CD14-positive monocyte (primary cell): ENCODE data around the gene ARHGAP18. TPM values are rescaled to one million over a fixed set of nuclear protein-coding genes. Genes with fewer than 3 reads are reported as not detected.
A peak's percentile ranks its signal among the peaks of the same experiment; 100 is the strongest.

Source experiments
- DNase-seq, 3 donors: peaks; one replicate each; pipeline ENCODE4 v3.0.0-alpha.2; 2011 to 2022
- H2AFZ ChIP-seq: 2 replicates; pipeline ENCODE4 v1.6.0; 2012; ENCODE audit warnings: mild to moderate bottlenecking, low read depth, low read length, inconsistent platforms; ENCODE audit not compliant: insufficient read depth, poor library complexity, severe bottlenecking
- H3K27ac ChIP-seq, 2 donors: 1 replicate in 1 of 2; 2 replicates in 1 of 2; pipeline ENCODE4 v1.5.1; 2012 to 2013; ENCODE audit warnings: low read length in 2 of 2, control low read depth in 1 of 2, inconsistent platforms in 1 of 2, low read depth in 1 of 2, mild to moderate bottlenecking in 1 of 2
- H3K27me3 ChIP-seq, 2 donors: one replicate each; pipeline versions ENCODE4 v1.6.0 to v1.6.1; 2011 to 2013; ENCODE audit warnings: low read length in 2 of 2; ENCODE audit not compliant: control insufficient read depth in 2 of 2, insufficient read depth in 2 of 2
- H3K36me3 ChIP-seq, 2 donors: replicated peaks in 1 of 2; 1 replicate in 1 of 2; 2 replicates in 1 of 2; pipeline versions ENCODE4 v1.5.1 to v1.6.1; 2012 to 2013; ENCODE audit warnings: low read length in 2 of 2, control low read depth in 1 of 2, inconsistent platforms in 1 of 2, mild to moderate bottlenecking in 1 of 2; ENCODE audit not compliant: insufficient read depth in 2 of 2, control insufficient read depth in 1 of 2
- H3K4me1 ChIP-seq, 2 donors: 1 replicate in 1 of 2; 2 replicates in 1 of 2; pipeline versions ENCODE4 v1.5.1 to v1.6.1; 2012 to 2013; ENCODE audit warnings: low read length in 2 of 2, control low read depth in 1 of 2, inconsistent platforms in 1 of 2, mild to moderate bottlenecking in 1 of 2, moderate library complexity in 1 of 2; ENCODE audit not compliant: insufficient read depth in 2 of 2, control insufficient read depth in 1 of 2
- H3K4me2 ChIP-seq: replicated peaks from 2 replicates; pipeline ENCODE3; 2012; ENCODE audit warnings: low read length, moderate library complexity, mild to moderate bottlenecking; ENCODE audit not compliant: poor library complexity, severe bottlenecking; ENCODE audit errors: extremely low read depth
- H3K4me3 ChIP-seq, 3 experiments: fragments of 200-600 bp in 1 of 3; sonication (generic) in 1 of 3; replicated peaks in 1 of 3; 1 replicate in 2 of 3; 2 replicates in 1 of 3; pipeline ENCODE4 v1.5.1; 2011 to 2013; ENCODE audit warnings: low read length in 3 of 3, mild to moderate bottlenecking in 3 of 3, control low read depth in 2 of 3, low read depth in 2 of 3, inconsistent platforms in 1 of 3, moderate library complexity in 1 of 3
- H3K79me2 ChIP-seq: 2 replicates; pipeline ENCODE4 v1.6.0; 2012; ENCODE audit warnings: mild to moderate bottlenecking, control low read depth, inconsistent platforms, low read length, moderate library complexity; ENCODE audit not compliant: insufficient read depth
- H3K9ac ChIP-seq: 2 replicates; pipeline ENCODE4 v1.6.0; 2017; ENCODE audit warnings: low read length, mild to moderate bottlenecking; ENCODE audit not compliant: insufficient read depth, poor library complexity, severe bottlenecking
- H3K9me3 ChIP-seq, 2 donors: replicated peaks in 1 of 2; 1 replicate in 1 of 2; 2 replicates in 1 of 2; pipeline versions ENCODE4 v1.5.1 to v1.6.1; 2012 to 2013; ENCODE audit warnings: low read length in 2 of 2, control low read depth in 1 of 2; ENCODE audit not compliant: control insufficient read depth in 1 of 2, insufficient read depth in 1 of 2
- H4K20me1 ChIP-seq: 2 replicates; pipeline ENCODE4 v1.6.0; 2012; ENCODE audit warnings: mild to moderate bottlenecking, low read length, control low read depth, moderate library complexity; ENCODE audit not compliant: insufficient read depth
- H3K27ac Mint-ChIP-seq, 7 donors: one replicate each; pipeline ENCODE4 v1.8.0; 2020; ENCODE audit warnings: mild to moderate bottlenecking in 7 of 7, mixed read lengths in 7 of 7, moderate library complexity in 6 of 7, inconsistent platforms in 2 of 7
- H3K27me3 Mint-ChIP-seq, 3 donors: one replicate each; pipeline ENCODE4 v1.8.0; 2021 to 2022; ENCODE audit warnings: low read depth in 3 of 3, mild to moderate bottlenecking in 3 of 3, mixed read lengths in 3 of 3, moderate library complexity in 3 of 3, inconsistent platforms in 1 of 3
- H3K36me3 Mint-ChIP-seq, 2 donors: one replicate each; pipeline ENCODE4 v1.8.0; 2020; ENCODE audit warnings: mixed read lengths in 2 of 2, inconsistent platforms in 1 of 2, mild to moderate bottlenecking in 1 of 2
- H3K4me1 Mint-ChIP-seq: one replicate; pipeline ENCODE4 v1.8.0; 2020; ENCODE audit warnings: mild to moderate bottlenecking, mixed read lengths
- H3K4me3 Mint-ChIP-seq, 2 donors: one replicate each; pipeline ENCODE4 v1.8.0; 2020; ENCODE audit warnings: mild to moderate bottlenecking in 2 of 2, mixed read lengths in 2 of 2, moderate library complexity in 1 of 2
- H3K9me3 Mint-ChIP-seq, 7 donors: one replicate each; pipeline ENCODE4 v1.8.0; 2020 to 2022; ENCODE audit warnings: mixed read lengths in 7 of 7, mild to moderate bottlenecking in 6 of 7, moderate library complexity in 6 of 7, inconsistent platforms in 2 of 7
- whole genome bisulfite sequencing: methylation state at CpG from one replicate; pipeline ENCODE4 v1.1.5; 2013; ENCODE audit warnings: missing lambda C conversion rate; ENCODE audit not compliant: insufficient coverage; 5-methylcytosine and 5-hydroxymethylcytosine counted together
- intact Hi-C, 2 donors: fragments of 100-400 bp; cut with micrococcal nuclease; formaldehyde crosslinking; loops; one replicate each; pipeline versions ENCODE4 v1.15.0 to v1.15.1; 2023
- polyA plus RNA-seq, 3 donors: library from polyadenylated mRNA; depleted of rRNA in 1 of 3; unstranded in 2 of 3; stranded (reverse) in 1 of 3; fragments of 300-500 nt in 2 of 3; fragments of >200 nt in 1 of 3; fragmentation: Illumina TruSeq in 2 of 3; gene quantifications; 1 replicate in 2 of 3; 2 replicates in 1 of 3; pipeline ENCODE4 v1.2.3, GENCODE V29; 2012 to 2021
- TF ChIP-seq, protein P1 (sequence below): fragments of 200-600 bp; IDR thresholded peaks from one replicate; pipeline ENCODE4 v1.8.0; 2022; ENCODE audit warnings: antibody characterized with exemption, mild to moderate bottlenecking

ARHGAP18 gene
- polyA plus RNA-seq, 3 donors: 3.7 to 5.6 (median 3.8) TPM

DNA sequence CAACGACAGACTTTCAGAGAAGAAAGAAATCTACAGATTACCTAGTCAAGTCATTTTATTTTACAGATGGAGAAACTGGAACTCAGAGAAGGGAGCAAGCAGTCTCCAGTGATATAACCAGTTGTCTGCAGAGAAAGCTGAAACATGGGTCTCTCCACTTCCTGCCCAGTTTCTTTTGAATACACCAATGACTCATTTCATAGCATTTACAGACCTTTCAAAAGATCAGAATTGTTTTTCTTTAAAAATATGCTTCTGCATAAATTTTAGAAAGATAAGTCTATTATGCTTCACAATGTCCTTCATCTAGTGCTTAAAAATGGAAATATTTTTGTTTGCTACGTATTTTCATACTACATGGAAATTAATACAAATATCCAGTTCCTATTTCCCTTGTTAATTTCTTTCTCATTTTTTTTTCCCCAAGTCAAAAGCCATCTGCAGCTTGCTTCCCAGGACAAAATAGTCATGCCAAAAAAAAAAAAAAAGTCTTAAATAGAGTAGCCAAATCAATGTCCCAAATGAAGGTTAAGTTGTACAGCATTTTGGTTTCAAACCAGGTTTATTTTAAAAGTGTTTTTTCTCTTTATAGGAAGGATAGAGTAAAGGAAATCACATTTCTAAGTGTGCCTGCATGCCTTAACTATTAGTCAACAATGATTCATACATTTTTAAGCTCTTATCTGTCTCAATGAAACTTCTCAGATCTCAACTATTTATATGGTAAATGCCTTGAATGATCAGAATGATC is 36.9 kb downstream of the ARHGAP18 start:
- H3K9me3 ChIP-seq: no peaks in the 10 kb centered on the region
- peaks cover 28 to 33% of the 10 kb centered on the region in 2 donors for H3K4me1 ChIP-seq
- H3K27me3 Mint-ChIP-seq: peaks cover 0 to 2% (median 1%) of the 10 kb centered on the region in 3 donors
- no peaks in the 10 kb centered on the region for H4K20me1 ChIP-seq
- H3K9me3 Mint-ChIP-seq: peaks cover 0 to 3% (median 0%) of the 10 kb centered on the region in 7 donors
- H3K79me2 ChIP-seq: peaks cover 32% of the 10 kb centered on the region
- no CpG with 5 or more reads among the region's 2 CpGs for WGBS
- no peak overlapping the region for H3K9ac ChIP-seq
- H3K36me3 ChIP-seq: no peaks in the 10 kb centered on the region
- H3K4me3 ChIP-seq: peak overlapping the region in 1 of 3 experiments; percentile 49
- peak overlapping the region; percentile 92 to 99 (median 96) for H3K27ac Mint-ChIP-seq
- peaks cover 30% of the 10 kb centered on the region for H3K4me1 Mint-ChIP-seq
- H3K27ac ChIP-seq: peak overlapping the region in 1 of 2 donors; percentile 88
- H2AFZ ChIP-seq: no peak overlapping the region
- peak overlapping the region; percentile 58 for H3K4me2 ChIP-seq
- intact Hi-C loops: loop anchor here (5.0 kb wide), 2 partner anchors 34 to 74 kb away; no protein-coding TSS in a partner anchor
- peaks cover 0 to 2% of the 10 kb centered on the region in 2 donors for H3K36me3 Mint-ChIP-seq
- peak; percentile 50 to 73 (median 66) for DNase-seq
- TF ChIP-seq, protein P1, sequence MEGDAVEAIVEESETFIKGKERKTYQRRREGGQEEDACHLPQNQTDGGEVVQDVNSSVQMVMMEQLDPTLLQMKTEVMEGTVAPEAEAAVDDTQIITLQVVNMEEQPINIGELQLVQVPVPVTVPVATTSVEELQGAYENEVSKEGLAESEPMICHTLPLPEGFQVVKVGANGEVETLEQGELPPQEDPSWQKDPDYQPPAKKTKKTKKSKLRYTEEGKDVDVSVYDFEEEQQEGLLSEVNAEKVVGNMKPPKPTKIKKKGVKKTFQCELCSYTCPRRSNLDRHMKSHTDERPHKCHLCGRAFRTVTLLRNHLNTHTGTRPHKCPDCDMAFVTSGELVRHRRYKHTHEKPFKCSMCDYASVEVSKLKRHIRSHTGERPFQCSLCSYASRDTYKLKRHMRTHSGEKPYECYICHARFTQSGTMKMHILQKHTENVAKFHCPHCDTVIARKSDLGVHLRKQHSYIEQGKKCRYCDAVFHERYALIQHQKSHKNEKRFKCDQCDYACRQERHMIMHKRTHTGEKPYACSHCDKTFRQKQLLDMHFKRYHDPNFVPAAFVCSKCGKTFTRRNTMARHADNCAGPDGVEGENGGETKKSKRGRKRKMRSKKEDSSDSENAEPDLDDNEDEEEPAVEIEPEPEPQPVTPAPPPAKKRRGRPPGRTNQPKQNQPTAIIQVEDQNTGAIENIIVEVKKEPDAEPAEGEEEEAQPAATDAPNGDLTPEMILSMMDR: no peak
- no peak overlapping the region for H3K4me3 Mint-ChIP-seq
- H3K27me3 ChIP-seq: no peaks in the 10 kb centered on the region

DNA sequence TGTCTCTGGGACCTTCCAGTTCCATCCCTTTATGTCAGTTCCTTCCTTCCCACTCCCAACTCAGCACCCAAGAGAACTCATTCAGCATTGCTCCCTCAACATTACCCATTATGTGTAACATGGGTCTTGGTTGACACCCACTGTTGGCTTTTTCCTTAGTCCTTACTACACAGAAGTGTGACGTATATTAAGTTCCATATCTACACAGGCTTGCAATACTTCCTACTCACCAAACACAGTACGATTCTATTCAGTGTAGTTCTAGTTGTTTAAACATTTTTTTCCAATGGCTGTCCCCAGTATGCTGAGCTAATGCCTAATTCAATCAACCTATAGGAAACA is 37.7 kb downstream of the ARHGAP18 start:
- H3K4me1 ChIP-seq: peaks cover 28 to 33% of the 10 kb centered on the region in 2 donors
- Mint-ChIP-seq H3K9me3 (peaks cover 0 to 3% (median 0%) of the 10 kb centered on the region in 7 donors), H3K36me3 (peaks cover 0 to 2% of the 10 kb centered on the region in 2 donors), H3K27ac (peak overlapping the region; percentile 92 to 99 (median 96)), H3K4me1 (peaks cover 30% of the 10 kb centered on the region), H3K27me3 (peaks cover 0 to 2% (median 1%) of the 10 kb centered on the region in 3 donors), H3K4me3 (peak overlapping the region; percentile 31 to 74)
- H3K4me2 ChIP-seq: peak overlapping the region; percentile 58
- no peaks in the 10 kb centered on the region for H3K27me3 ChIP-seq
- peak overlapping the region in 2 of 3 experiments; percentile 27 to 49 for H3K4me3 ChIP-seq
- TF ChIP-seq, protein P1: no peak
- no CpG with 5 or more reads among the region's 2 CpGs for WGBS
- H3K9me3 ChIP-seq: no peaks in the 10 kb centered on the region
- peak overlapping the region; percentile 21 for H2AFZ ChIP-seq
- peak overlapping the region; percentile 32 for H3K9ac ChIP-seq
- DNase-seq: peak; percentile 32 to 54 (median 43)
- H4K20me1 ChIP-seq: no peaks in the 10 kb centered on the region
- intact Hi-C loops: loop anchor here (5.0 kb wide), 2 partner anchors 35 to 75 kb away; no protein-coding TSS in a partner anchor
- H3K79me2 ChIP-seq: peaks cover 26% of the 10 kb centered on the region
- peak overlapping the region; percentile 39 to 88 for H3K27ac ChIP-seq
- no peaks in the 10 kb centered on the region for H3K36me3 ChIP-seq
